H1 (cell line): ENCODE measurements around the gene BTBD16. TPM values are rescaled to one million over a fixed set of nuclear protein-coding genes. Genes with fewer than 3 reads are reported as not detected.

ENCODE experiments used
- ATF2 ChIP-seq: IDR thresholded peaks from 2 replicates; pipeline ENCODE4 v1.6.1; 2012; ENCODE audit warnings: low read length, inconsistent platforms
- ATF3 ChIP-seq: IDR thresholded peaks from 2 replicates; pipeline ENCODE4 v1.6.1; 2011; ENCODE audit warnings: low read depth, mild to moderate bottlenecking, low read length; ENCODE audit not compliant: insufficient read depth
- BACH1 ChIP-seq: IDR thresholded peaks from 2 replicates; pipeline ENCODE4 v1.6.1; 2012; ENCODE audit warnings: low read length, improper control_type of control experiment
- BCL11A ChIP-seq, 2 experiments: IDR thresholded peaks; one replicate each; pipeline ENCODE4 v1.6.1; 2011; ENCODE audit warnings: low read depth in 2 of 2, low read length in 2 of 2, mild to moderate bottlenecking in 2 of 2
- BRCA1 ChIP-seq: IDR thresholded peaks from 2 replicates; pipeline ENCODE4 v1.6.1; 2012; ENCODE audit warnings: low read depth, low read length, improper control_type of control experiment
- CBX5 ChIP-seq: fragments of 300-800, 300-1000 bp; sonication (generic); IDR thresholded peaks from 2 replicates; pipeline ENCODE4 v1.7.1; 2016; ENCODE audit warnings: antibody characterized with exemption, low read length, low read depth
- CBX8 ChIP-seq: fragments of 300-800, 300-1000 bp; sonication (generic); IDR thresholded peaks from 2 replicates; pipeline ENCODE4 v1.7.1; 2016; ENCODE audit warnings: low read depth, low read length, borderline replicate concordance
- CEBPB ChIP-seq: IDR thresholded peaks from 2 replicates; pipeline ENCODE4 v1.6.1; 2012; ENCODE audit warnings: low read depth, low read length
- CHD2 ChIP-seq: IDR thresholded peaks from 2 replicates; pipeline ENCODE4 v1.6.1; 2012; ENCODE audit warnings: low read length, improper control_type of control experiment
- EP300 ChIP-seq, 2 experiments: IDR thresholded peaks; 1 replicate in 1 of 2; 2 replicates in 1 of 2; pipeline ENCODE4 v1.6.1; 2011 to 2012; ENCODE audit warnings: low read depth in 2 of 2, low read length in 2 of 2, mild to moderate bottlenecking in 2 of 2, borderline replicate concordance in 1 of 2, inconsistent platforms in 1 of 2, moderate library complexity in 1 of 2
- GTF2F1 ChIP-seq: IDR thresholded peaks from 2 replicates; pipeline ENCODE4 v1.6.1; 2012; ENCODE audit warnings: low read depth, low read length, improper control_type of control experiment, borderline replicate concordance
- HDAC2 ChIP-seq, 2 experiments: fragments of 300-600 bp in 1 of 2; sonication (generic) in 1 of 2; IDR thresholded peaks; 2 replicates each; pipeline ENCODE4 v1.6.1; 2011 to 2012; ENCODE audit warnings: low read depth in 2 of 2, low read length in 2 of 2, mild to moderate bottlenecking in 2 of 2, moderate library complexity in 2 of 2, borderline replicate concordance in 1 of 2, inconsistent platforms in 1 of 2
- HDAC6 ChIP-seq: IDR thresholded peaks from one replicate; pipeline ENCODE4 v1.7.1; 2012; ENCODE audit warnings: low read depth, mild to moderate bottlenecking, inconsistent platforms, low read length, moderate library complexity
- JUN ChIP-seq: IDR thresholded peaks from 2 replicates; pipeline ENCODE4 v1.6.1; 2011; ENCODE audit warnings: low read depth, mild to moderate bottlenecking, improper control_type of control experiment, low read length
- JUND ChIP-seq: IDR thresholded peaks from 2 replicates; pipeline ENCODE4 v1.6.1; 2011; ENCODE audit warnings: mild to moderate bottlenecking, improper control_type of control experiment, low read length
- MAFK ChIP-seq: IDR thresholded peaks from 2 replicates; pipeline ENCODE4 v1.6.1; 2012; ENCODE audit warnings: low read depth, mild to moderate bottlenecking, improper control_type of control experiment, low read length
- POLR2AphosphoS5 ChIP-seq: IDR thresholded peaks from 2 replicates; pipeline ENCODE4 v1.6.1; 2011; ENCODE audit warnings: low read depth, low read length
- RNF2 ChIP-seq: fragments of 200-900, 300-1000 bp; sonication (generic); IDR thresholded peaks from 2 replicates; pipeline ENCODE4 v1.7.1; 2016; ENCODE audit warnings: borderline replicate concordance, low read depth, mild to moderate bottlenecking, antibody characterized with exemption, low read length; ENCODE audit not compliant: poor library complexity, severe bottlenecking; ENCODE audit errors: missing control alignments
- RXRA ChIP-seq: IDR thresholded peaks from 2 replicates; pipeline ENCODE4 v1.6.1; 2011; ENCODE audit warnings: low read depth, mild to moderate bottlenecking, low read length, moderate library complexity; ENCODE audit not compliant: insufficient read depth
- SAP30 ChIP-seq: fragments of 300-600 bp; sonication (generic); IDR thresholded peaks from 2 replicates; pipeline ENCODE4 v1.7.1; 2012; ENCODE audit warnings: low read length, moderate library complexity, mild to moderate bottlenecking, inconsistent platforms; ENCODE audit not compliant: insufficient read depth, insufficient replicate concordance
- SUZ12 ChIP-seq: fragments of 200-600 bp; sonication (generic); IDR thresholded peaks from 2 replicates; pipeline ENCODE4 v1.6.1; 2012; ENCODE audit warnings: mild to moderate bottlenecking, inconsistent platforms, low read length, moderate library complexity, mixed read lengths
- polyA plus RNA-seq, 7 experiments: library from polyadenylated mRNA; depleted of rRNA in 3 of 7; stranded (reverse) in 5 of 7; unstranded in 2 of 7; fragments of >200 nt in 5 of 7; fragments of 200-250 nt in 2 of 7; gene quantifications; 1 replicate in 5 of 7; 2 replicates in 1 of 7; 4 replicates in 1 of 7; pipeline versions ENCODE4 v1.2.1 to v1.2.3, GENCODE V29; 2011 to 2013; ENCODE audit warnings: missing spikeins in 2 of 7, mixed read lengths in 2 of 7
- total RNA-seq: library from RNA; stranded (reverse); fragmentation: NEBNext Ultra II Directional; extraction: Animal tissue kit (Norgen Biotek cat#: 25700); gene quantifications from 2 replicates; pipeline ENCODE4 v1.2.1, GENCODE V29; 2021

Gene BTBD16
- total and polyA plus RNA-seq, 2 of the 8 experiments (the other 6 are each of a cell fraction or from before 2014, with no cell fraction given): 0.05 TPM; not detected in 1

GRCh38 chr10:122374859-122375678, 104.0 kb downstream of the BTBD16 start (continued):
- TF ChIP-seq JUN (no peak), RNF2 (no peak), HDAC2 (IDR thresholded peaks at IDR 0.05; ENCODE audit: borderline replicate concordance in 1 of 2, low read depth in 2 of 2, low read length in 2 of 2) (peak in 1 of 2 experiments; percentile 70; a peak in 1 of 4 replicates), CBX5 (no peak), MAFK (no peak), SAP30 (no peak), BRCA1 (no peak), CBX8 (no peak), JUND (no peak), BACH1 (peak; percentile 11; the same call in 1 of the 2 replicates), EP300 (IDR thresholded peaks at IDR 0.05; ENCODE audit: borderline replicate concordance in 1 of 2, low read depth in 2 of 2, low read length in 2 of 2) (no peak), RXRA (no peak), CEBPB (no peak), ATF2 (no peak), HDAC6 (no peak), ATF3 (no peak), SUZ12 (no peak), POLR2AphosphoS5 (no peak), GTF2F1 (no peak), BCL11A (IDR thresholded peaks at IDR 0.05; ENCODE audit: low read depth in 2 of 2, low read length in 2 of 2) (no peak), CHD2 (no peak)
